AG08396 (cell line): ENCODE measurements around the gene IL2RA.
"Not testable (repeated sequence)": the region's sequence is repeated elsewhere in the genome, so short reads cannot be mapped to it uniquely, and the experiment has no call there.

Experiments used
- DNase-seq: peaks from one replicate; pipeline ENCODE4 v3.0.0; 2012; ENCODE audit warnings: low spot score, mixed read lengths

Gene IL2RA

DNA sequence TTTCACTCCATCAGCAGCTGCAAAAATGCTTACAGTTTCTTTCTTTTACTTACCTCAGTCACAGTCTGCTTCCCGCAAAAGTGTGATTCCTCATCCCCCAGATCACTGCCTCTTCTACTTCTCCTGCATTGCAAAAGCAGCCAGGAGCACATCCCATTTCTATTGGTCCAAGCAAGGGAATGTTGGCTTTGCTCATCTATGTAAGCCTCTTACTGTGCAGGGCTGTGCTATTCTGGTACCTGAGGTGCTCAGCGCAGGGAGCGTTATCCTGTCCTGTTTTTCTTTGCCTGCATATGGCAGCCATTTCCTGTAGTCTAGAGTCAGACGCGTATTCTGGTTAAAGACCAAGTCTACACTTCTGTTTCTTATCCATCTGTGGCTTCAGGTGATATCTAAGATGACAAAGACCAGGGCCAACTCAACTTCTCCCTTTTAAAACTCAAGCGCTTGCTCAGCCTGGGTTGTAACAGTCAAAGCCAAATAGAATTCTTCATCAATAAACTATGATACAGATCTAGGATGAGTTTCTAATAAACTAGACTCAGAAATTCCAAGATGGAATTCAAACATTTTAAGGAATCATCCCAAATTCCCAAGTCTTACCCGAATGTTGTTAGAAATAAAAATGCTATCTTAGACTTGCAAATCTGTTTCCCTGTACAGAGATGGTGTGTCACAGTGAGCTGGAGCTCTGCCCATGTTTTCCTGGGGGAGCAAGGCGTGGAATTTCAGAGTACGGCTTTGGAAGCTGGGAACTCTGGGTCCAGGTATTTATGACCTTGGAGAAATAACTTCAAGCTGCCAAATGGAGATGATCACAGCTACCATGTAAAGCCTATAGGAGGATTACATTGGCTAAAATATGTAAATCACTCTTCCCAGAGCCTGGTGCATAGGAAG, 20.6 kb upstream of the IL2RA start:
- no peak for DNase-seq

DNA sequence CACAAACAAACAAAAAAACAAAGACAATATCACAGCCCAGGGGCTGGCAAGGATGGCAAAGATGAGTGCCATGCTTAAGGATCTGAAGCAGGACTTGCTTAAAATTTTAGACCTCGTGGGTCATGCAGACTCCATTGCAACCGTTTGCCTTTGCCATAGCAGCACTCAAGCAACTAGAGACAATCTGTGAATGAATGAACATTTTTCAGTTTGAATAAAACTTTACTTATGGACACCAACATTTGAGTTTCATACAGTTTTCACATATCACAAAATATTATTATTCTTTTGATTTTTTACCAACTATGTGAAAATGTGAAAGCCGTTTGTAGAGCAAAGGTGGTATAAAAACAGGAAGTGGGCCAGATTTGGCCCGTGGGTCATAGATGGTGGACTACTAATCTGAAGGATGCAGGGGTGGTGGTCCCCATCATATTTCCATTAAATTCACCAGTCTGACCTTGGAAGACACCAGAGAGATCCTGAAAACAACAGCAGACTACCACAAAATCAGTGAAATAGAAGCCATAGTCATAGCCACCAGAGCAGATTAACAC, 18.3 kb upstream of the IL2RA start:
- DNase-seq, result no peak

DNA sequence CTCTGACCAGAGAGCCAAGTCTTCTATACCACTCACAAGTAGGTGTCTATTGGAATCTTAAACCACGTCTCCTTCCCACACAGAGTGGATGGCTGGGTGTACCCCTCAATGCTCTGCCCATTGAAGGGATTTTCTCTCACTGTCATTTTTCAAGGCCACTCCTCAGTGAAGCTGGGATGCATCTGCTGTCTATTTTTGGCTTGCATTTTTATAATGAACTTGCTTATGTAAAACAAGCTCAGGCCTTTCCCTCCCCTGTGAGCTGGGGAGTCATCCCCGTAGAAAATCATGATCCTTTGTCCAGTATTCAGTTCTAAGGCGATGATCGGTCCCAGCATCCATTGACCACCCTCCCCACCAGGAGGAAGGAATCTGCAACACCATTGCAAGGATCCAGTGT, 16.9 kb upstream of the IL2RA start:
- DNase-seq, result no peak

DNA sequence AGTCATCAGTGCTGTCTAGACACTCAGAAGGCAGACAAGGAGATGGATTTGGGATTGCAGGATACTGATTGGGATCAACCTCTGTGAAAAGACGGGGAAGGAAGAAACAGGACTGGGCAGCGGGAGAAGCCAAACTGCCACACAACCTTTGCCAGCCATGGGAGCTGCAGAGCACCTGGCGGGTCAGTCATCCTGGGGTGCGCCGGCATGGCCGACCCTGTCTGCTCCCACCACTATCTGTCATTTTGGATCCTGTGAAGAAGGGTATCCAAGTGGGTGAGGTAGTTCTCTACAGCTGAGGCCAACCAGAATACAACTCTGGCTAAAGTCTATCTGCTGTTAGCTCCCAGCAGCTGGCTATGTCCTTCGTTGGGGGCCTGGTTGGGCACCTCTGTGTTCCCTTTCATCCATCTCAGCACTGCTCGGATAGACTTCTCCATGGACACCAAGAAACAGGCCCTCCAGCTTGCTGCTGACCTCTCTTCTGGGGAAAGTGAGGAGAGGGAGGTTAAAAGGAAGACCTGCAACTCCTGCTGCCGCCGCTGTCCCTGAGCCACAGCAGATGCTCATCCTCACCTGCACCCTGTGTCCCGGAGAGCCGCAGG, 15.0 kb upstream of the IL2RA start:
- DNase-seq, result no peak

DNA sequence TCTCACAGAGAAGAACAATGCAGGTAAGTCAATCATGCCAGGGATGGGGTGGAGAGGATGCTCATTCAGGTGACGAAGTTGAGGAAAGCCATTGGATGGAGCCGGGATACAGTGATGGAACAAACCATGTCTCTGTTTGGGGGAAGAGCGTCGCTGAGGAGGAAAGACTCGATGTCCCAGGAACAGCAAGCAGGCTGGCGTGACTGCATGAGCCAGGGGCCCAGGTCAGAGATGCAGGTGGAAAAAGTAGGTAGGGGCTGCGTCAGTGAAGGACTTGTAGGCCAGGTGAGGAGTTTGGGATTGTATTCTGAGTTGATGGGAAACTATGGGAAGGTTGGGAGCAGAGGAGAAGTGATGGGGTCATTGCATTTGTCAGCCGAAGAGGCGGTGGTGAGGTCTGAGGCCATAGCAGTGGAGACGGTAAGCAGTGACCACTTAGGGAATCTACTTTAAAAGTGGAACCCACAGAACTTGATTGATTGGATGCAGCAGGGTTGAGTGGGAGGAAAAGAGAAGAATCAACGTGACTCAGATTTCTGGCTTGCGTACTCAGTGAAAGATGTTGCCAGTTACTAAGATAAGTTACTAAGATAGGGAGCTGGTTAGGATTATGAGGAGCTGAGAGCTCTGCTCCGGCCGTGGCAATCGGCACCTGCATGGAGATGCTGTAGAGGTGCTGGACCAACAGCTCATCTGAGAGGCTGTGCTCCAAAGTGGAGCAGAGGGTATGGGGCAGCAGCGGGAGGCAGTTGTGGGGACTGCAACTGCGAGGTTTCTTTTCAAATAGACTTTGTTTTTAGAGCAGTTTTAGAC, 12.5 kb upstream of the IL2RA start:
- DNase-seq, result peak; percentile 29

DNA sequence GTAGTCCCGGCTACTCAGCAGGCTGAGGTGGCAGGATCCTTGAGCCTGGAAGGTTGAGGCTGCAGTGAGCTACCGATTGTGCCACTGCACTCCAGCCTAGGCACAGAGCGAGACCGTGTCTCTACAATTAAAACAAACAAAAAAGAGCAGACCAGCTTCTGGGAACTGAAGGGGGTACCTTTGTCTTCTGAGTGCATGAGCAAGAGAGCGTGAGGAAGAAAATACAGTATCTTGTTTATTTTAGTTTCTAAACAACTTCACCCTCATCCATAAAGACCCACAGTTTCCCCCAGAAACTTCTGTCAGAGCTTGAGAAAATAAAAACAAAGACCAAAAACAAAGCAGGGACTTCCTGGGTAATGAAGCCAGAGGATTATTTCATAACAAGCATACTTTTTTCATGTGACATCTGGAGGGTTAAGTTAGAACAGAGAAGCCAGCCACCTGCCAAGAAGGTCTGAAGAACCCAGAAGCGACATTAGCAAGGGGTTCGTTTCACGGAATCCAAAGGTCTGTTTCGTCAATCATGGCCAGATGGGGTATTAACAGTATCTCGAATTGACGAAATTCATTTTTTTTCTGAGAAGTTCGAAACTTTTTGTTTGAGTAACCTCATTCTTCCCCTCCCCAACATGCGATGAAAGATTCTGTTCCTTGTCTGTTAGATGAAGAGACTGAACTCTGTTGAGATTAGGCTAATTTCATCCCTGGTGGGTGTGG, 10.2 kb upstream of the IL2RA start:
- no peak for DNase-seq

DNA sequence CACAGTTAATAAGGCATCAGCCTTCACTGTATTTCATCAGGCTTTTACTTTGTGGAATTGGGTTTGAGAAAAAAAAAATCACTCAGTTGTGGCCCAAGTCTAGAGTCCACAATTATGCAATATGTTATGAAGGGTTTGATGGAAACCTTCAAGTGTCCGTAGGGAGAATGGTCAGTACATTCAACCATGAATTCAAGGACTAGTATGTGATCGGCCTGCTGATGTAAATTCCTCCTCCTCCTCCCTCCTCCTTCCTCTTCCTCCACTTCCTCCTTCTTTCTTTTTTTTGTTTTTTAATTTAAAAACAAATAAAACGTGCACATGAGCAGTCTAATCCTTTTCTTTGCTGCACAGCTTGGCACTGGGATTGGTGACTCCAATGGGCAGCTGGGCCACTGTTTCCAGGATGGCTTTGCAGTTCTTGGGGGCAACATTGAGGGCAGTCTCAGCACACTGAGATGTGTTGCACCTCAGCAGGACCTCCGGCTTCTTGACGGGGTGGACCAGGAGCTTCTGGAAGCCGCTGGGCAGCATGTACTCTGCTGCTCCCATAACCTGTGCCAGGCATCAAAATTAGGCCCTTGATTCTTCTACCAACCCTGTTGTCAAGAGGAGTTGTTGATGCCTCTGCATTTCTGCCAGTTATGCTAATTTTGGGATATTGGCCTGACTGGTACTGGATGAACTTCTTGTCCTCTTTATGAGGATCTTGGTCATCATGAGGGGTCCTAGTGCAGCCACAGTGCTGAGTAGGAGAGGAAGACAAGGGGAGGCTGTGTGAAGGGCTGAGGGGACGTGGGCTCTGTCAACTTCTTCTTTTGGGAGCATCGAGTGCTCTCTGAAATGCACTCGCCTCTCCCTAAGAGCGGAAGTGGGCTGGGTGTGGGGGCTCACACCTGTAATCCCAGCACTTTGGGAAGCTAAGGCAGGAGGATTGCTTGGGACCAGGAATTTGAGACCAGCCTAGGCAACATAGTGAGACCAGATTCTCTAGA, 9.3 kb upstream of the IL2RA start:
- no peak for DNase-seq

DNA sequence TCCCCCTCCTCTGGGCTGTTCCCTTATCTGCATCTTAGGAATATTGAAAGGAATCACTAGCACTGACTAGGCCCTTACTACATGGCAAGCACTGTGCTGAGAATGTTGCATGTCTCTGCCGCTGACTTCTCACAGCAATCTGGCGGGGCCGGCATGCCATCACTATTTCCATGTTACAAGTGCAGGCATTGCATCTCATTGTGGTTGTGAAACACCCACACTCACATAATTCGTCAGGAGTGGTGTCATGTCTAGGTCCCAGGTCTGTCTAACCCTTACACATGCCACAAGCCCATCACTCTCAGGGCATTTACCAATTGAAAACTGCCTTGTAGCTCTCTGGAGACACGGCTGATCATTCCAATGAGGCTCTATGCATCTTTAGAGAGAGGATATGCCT, 8.5 kb upstream of the IL2RA start:
- no peak for DNase-seq

DNA sequence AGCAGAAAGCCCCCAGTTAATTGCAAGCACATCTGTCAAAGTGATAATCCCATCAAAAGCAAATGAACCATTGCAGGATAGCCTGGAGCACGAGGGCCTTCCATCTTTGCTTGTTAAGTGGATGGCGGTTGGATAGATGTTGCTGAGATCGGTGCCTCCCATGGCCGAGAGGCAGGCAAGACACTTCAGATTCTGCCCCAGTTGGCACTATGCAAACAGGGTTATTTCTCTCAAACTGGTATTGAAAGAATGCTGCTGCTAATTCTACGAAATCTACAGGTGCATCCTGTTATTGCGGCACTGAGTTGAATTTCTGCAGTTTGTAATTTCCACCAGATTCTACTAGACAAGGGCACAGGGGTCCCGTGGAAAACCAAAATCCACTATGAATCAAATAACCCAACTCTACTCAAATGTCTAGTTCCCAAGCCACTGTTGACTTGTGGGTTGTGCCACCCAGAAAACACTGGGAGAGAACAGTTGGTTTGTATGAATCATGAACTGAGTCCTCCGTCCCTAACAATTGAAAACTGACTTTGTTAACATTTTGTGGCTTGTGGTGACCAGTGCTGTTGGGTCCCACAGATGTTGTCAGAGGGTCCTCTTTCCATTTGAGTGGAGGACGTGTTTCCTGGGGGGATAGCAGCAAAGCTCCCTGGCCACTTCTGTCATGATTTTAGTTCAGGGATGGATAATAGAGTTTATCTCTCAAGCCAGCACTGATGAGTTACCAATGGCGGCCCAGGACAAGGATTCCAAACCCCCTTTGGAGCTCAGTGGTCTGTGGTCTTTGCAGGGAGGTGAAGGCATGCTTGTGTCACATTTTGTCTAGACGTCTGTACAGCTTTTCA, 7.1 kb upstream of the IL2RA start:
- DNase-seq, result no peak

DNA sequence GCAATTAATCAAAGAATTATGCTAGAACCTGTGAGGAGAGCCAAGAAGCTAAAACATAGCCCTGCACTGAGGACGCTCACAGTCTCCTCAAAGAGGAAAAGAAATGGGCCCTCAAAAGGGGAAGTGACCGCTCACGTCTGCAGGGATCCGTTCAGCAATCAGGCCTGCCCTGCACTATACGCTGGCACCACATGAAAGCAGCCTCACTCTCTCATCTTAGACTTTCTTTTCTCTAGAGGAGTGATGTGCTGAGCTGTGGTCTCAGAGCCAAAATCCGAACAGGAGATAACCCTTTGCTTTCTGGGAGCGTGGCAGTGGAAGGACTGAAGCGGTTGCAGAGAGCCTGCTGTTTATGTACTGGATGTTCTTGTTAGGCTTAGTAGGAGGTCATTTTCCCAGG, 6.3 kb upstream of the IL2RA start:
- DNase-seq, result no peak

DNA sequence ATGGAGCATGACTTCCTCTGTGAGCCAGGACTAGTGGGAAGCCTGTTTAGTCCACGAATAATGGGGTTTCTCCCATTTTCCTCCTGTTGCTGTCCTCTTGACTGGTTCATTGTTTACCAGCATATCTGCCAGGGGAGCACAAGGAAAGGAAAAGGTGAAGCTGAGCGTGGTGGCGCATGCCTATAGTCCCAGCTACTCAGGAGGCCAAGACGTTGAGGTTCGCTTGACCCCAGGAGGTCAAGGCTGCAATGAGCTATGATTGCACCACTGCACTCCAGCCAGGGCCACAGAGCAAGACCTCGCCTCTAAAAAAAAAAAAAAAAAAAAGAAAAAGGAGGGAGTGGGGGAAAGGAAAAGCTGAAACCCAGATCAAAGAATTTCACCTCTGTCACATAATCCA, 5.8 kb upstream of the IL2RA start:
- no peak for DNase-seq

DNA sequence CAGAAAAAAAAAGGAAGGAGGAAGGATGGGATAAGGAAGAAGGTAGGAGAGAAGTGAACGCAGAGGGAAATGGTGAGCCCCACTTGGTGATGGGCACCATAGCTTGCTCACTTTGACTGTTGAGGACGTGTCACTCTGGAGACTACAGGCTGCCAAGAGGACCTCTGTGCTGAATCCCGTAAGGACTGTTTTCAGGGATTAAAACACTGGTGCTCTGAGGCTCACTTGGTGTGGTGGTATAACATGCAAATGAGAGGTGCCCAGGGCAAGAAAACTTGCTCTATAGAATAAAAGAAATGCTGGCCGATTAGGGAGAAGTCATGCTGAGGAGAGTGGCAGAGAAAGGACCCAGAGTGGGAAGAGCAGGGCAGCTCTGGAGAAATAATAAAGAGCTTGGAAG, 5.3 kb upstream of the IL2RA start:
- no peak for DNase-seq

DNA sequence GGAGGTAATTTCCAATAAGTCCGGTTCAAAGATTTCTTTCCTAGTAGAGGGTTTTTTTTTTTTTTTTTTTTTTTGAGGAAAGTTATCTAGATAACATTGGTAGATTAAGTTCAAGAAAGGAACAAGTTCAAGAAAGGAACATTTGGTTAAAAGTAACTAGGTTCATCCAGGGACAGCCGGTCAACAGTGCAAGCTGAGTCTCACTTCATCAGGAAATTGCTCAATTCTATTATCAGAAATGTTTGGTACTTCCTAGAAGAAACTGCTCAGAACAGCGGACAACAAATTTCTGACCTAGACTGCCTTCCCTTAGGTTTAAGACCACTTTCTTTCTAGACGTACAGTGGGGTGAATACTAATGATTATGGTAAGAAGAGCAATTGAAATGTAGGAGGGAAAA, 3.7 kb upstream of the IL2RA start:
- DNase-seq, result no peak

DNA sequence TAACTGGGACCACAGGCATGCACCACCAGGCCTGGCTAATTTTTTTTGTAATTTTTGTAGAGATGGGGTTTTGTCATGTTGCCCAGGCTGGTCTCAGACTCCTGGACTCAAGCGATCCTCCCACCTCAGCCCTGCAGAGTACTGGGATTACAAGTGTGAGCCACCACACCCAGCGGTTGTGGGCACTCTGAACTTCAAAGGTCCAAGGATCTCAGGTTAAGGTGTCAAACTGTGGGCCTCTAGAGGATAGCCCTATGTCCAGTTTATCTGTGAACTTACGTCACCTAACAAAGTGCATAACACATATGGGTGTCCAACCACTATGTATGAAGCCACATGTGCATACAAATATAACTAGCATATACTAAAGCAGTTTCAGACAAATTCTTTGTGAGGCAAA, 3.2 kb upstream of the IL2RA start:
- DNase-seq, result no peak

DNA sequence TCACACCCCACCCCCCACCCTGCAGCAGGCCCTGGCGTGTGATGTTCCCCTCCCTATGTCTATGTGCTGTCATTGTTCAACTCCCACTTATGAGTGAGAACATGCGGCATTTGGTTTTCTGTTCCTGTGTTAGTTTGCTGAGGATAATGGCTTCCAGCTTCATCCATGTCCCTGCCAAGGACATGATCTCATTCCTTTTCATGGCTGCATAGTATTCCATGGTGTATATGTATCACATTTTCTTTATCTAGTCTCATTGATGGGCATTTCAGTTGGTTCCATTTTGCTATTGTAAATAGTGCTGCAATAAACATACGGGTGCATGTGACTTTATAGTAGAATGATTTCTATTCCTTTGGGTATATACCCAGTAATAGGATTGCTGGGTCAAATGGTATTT, 2.6 kb upstream of the IL2RA start:
- DNase-seq, result not testable (repeated sequence)

DNA sequence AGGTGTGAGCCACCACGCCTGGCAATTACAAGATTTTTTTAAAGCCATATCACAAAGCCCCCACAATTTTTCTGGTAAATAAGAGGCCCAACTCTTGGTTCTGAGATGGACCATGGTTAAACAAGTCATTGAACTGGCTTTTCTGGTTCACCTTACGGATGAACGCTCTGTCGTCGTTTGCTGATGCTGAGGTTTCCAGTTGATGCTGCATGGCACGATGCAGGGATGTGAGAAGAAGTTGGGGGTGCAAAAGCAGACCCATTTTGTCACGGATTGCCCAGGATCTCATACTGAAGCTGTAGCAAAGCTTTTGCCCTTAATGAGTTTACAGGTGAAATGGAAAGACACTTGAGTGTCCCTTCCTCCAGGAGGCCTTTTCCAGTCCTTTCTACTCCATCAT, 2.0 kb upstream of the IL2RA start:
- no peak for DNase-seq

DNA sequence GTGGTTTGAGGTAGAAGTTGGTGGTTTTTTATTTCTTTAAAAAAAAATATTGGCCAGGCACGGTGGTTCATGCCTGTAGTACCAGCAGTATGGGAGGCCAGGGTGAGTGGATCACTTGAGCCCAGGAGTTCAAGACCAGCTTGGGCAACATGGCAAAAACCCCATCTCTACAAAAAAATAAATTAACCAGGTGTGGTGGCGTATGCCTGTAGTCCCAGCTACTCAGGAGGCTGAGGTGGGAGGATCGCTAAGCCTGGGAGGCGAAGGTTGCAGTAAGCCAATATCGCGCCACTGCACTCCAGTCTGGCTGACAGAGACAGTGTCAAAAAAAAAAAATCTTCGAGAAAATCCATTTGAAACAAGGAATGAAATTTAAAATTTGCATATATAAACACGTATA, 1.1 kb downstream of the IL2RA start:
- DNase-seq, result no peak

DNA sequence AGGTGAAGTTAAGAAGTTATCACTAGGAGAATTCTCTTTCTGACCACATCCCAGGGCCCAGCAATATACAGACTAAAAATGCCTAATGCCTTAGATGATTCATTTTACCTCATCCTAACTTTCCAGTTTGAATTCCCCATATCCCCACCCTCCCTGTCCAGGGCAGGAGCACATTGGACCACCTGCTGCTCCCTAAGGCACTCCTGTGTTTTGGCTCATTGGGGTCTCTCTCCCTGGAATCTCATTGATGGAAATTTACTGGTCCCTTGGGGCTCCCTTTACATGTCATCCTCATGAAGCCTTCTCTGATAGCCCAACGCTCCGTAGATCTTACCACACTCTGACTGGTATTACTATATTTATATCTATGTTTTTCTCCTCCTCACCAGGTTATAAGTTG, 2.7 kb downstream of the IL2RA start:
- no peak for DNase-seq

DNA sequence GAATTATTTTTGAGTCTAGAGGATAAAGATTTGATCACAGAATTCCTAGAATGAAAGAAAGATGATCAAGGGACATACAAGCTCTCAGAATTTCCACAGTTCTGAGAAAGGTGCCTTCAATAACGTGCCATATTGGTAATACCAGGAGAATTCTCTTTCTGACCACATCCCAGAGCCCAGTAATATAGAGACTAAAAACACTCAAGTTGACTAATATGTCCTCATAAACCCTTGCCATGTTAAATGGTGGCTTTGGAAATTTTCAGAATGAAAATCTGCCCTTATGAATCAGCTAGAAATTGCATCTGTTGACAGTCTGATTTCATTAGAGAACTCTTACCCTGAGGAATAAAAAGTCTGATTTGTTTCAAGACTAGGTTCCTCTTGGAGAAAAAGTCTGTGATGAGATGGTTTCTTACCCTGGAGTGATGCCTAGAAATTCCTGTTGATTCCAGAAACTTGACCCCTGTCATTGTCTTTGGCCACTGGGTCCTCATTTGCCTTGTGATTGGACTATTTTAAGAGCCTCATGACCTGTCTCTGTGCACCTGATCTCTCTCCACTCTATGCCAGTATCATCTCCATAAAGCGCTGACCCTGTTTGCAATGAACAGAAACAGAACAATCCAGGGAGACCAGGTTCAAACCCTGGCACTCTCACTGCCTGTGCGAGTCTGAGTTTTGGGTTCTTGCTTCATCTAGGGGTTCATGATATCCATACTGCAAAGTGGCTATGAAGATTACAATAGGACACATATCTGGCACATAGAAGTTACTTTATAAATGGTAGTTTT, 3.3 kb downstream of the IL2RA start:
- DNase-seq, result no peak
